ENCODE measurements around the gene PCA3. TPM values are rescaled to one million over a fixed set of nuclear protein-coding genes. Genes with fewer than 3 reads are reported as not detected.

The PCA3 gene
- polyA plus RNA-seq, 1 of the 3 experiments (the other 2 are of a cell fraction): 0.21 TPM

GRCh38 chr9:76772686-76773445 lies 8.6 kb downstream of the PCA3 start:
- no peak overlapping the region for H3K4me3 ChIP-seq (ENCODE audit: low read depth in 2 of 2, low read length in 1 of 2)
- H3K4me1 ChIP-seq (ENCODE audit: control insufficient read depth in 1 of 2, insufficient read depth in 2 of 2, low read depth in 1 of 2, low read length in 1 of 2): no peaks in the 10 kb centered on the region
- H4K20me1 ChIP-seq (ENCODE audit: insufficient read depth): no peaks in the 10 kb centered on the region
- no peaks in the 10 kb centered on the region for H3F3A ChIP-seq (replicated peaks; ENCODE audit: insufficient read depth)
- TF ChIP-seq PBX3 (IDR thresholded peaks at IDR 0.05): no peak
- no peak for TF ChIP-seq FOXM1 (IDR thresholded peaks at IDR 0.05; ENCODE audit: low read depth)
- no peak for TF ChIP-seq CHD2 (IDR thresholded peaks at IDR 0.05; ENCODE audit: low read length, partially characterized antibody)
- no peak for TF ChIP-seq REST (IDR thresholded peaks at IDR 0.05; ENCODE audit: low read depth, low read length)
- no peak for TF ChIP-seq RAD21 (IDR thresholded peaks at IDR 0.05; ENCODE audit: low read length)
- TF ChIP-seq MAX (IDR thresholded peaks at IDR 0.05; ENCODE audit: low read depth): no peak
- TF ChIP-seq SIN3A (IDR thresholded peaks at IDR 0.05; ENCODE audit: borderline replicate concordance, low read depth, low read length): no peak
- no peak for TF ChIP-seq ZBTB33 (IDR thresholded peaks at IDR 0.05; ENCODE audit: borderline replicate concordance, low read depth)
- no peak for TF ChIP-seq JUND (IDR thresholded peaks at IDR 0.05)
- no peak for TF ChIP-seq EP300 (IDR thresholded peaks at IDR 0.05; ENCODE audit: borderline replicate concordance in 1 of 2, low read depth in 1 of 2, low read length in 1 of 2)
- TF ChIP-seq RFX5 (IDR thresholded peaks at IDR 0.05; ENCODE audit: low read length): no peak
- TF ChIP-seq TEAD4 (IDR thresholded peaks at IDR 0.05; ENCODE audit: borderline replicate concordance, insufficient read depth): no peak
- TF ChIP-seq FOSL2 (IDR thresholded peaks at IDR 0.05; ENCODE audit: borderline replicate concordance, low read depth): no peak
- H3K27me3 ChIP-seq (ENCODE audit: insufficient read depth): peaks cover 25% of the 10 kb centered on the region; the same call in 1 of the 2 replicates
- 26% methylated on average over 4 of the region's 5 CpGs for WGBS (ENCODE audit: low lambda C conversion rate)
- no peaks in the 10 kb centered on the region for H3K36me3 ChIP-seq (replicated peaks in 1 of 2; ENCODE audit: control insufficient read depth in 1 of 2, insufficient read depth in 2 of 2, low read length in 1 of 2)
- no peak overlapping the region for H3K27ac ChIP-seq (ENCODE audit: low read depth in 2 of 2, low read length in 1 of 2)
- H3K9me3 ChIP-seq: no peaks in the 10 kb centered on the region
- ChIA-PET POLR2A (no interaction called here), CTCF (no interaction called here)
- H3K4me2 ChIP-seq: no peak overlapping the region
- no peak overlapping the region for H3K9ac ChIP-seq
- H3K9me2 ChIP-seq: no peaks in the 10 kb centered on the region
- no peak overlapping the region for H2AFZ ChIP-seq (ENCODE audit: low read depth)
- DNase-seq: no peak
- no peaks in the 10 kb centered on the region for H3K79me2 ChIP-seq (ENCODE audit: insufficient read depth)

All from SK-N-SH (cell line).